GM18951 (cell line): ENCODE data around the gene FNTB.

Experiments
- POLR2A ChIP-seq: IDR thresholded peaks from 4 replicates; pipeline ENCODE4 v1.6.1; 2011; ENCODE audit warnings: mild to moderate bottlenecking; ENCODE audit not compliant: insufficient read length, insufficient read depth; ENCODE audit errors: extremely low read depth
- in situ Hi-C: fragments of 300-500 bp; cut with MboI; formaldehyde crosslinking; loops from one replicate; pipeline ENCODE4 v1.12.0; 2022; ENCODE audit warnings: low sequenced_read_pairs, mixed read lengths, inconsistent platforms; ENCODE audit not compliant: unreplicated experiment

Gene FNTB

DNA sequence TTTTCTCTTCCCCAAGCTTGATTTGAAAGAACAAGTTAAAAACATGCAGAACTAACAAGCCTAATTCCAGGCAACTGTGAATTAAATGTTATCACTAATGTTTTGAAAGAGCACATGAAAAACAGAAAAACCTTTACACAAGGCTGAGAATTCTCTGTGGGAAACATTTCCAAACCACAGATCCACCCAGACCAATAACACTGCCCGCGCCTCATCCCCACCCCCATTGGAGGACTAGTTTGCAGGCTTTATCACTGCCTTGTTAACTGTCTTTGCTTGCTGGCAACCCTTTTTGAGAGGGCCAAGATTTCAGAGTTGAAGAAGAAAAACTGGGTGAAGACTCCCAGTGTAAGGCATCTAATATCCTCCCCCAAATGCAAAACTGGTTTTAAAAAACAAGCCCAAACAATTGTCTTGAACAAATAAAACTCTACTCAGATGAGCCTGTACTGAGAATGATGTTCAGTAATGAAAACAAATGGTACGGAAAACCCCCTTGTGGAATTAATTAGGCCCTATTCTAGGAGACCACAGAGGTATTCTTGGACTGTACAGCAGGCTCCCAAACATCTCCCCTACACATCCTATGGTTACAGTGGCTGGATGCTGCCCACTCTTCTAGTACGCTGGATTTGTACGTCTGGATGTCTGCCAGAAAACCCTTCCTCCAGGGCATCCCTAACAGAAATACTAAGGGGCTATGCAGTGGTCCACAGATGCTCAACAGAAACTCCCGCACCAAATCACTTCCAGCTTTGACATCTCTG is 109.8 kb downstream of the FNTB start:
- no peak for TF ChIP-seq POLR2A
- in situ Hi-C loops: no loop called here

DNA sequence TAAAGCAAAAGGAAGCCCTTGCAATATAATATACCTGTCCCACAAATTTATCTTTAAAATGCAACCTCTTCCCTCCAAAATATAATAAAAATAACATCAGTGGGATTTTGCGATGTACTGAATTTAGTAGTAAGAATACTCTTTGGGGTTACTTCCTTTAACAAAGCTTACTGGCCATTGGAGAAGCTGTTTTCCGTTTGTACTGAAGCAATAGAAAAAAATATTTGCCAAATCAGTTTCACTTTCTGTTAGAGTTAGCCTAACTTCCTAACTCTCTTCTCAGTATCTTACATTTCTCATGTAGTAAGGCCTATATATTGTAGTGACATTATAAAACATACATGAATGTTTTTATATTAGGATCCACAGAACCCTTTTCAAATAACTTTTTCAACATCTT is 111.9 kb downstream of the FNTB start:
- TF ChIP-seq POLR2A: no peak
- in situ Hi-C loops: no loop called here

DNA sequence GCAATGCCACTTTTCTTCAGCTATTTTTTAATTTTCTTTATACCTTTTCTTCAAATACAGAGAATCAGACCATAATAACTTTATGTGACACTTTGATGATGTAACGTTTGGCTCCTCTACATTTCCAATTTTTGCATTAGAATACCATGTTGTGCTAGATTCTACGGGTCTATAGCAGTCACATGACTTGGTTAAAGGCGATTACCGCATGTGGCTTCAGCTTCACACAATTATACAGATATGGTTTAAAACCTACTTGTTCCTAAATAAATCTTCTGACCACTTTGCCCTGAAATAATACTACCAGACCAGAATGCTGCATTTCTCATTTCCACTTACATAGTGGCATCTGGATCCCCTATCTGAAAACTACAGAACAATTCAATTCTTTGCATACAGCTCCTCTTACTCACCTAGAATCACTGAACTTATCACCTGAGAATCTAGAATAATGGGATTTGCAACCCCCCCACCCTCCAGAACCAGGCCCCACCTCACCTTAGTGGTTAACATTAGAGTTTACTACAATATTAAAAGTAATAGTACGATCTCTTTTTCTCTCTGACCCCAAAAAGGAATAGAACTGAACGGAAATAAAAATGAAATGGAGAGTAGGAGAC is 114.3 kb downstream of the FNTB start:
- in situ Hi-C loops: no loop called here
- no peak for TF ChIP-seq POLR2A

DNA sequence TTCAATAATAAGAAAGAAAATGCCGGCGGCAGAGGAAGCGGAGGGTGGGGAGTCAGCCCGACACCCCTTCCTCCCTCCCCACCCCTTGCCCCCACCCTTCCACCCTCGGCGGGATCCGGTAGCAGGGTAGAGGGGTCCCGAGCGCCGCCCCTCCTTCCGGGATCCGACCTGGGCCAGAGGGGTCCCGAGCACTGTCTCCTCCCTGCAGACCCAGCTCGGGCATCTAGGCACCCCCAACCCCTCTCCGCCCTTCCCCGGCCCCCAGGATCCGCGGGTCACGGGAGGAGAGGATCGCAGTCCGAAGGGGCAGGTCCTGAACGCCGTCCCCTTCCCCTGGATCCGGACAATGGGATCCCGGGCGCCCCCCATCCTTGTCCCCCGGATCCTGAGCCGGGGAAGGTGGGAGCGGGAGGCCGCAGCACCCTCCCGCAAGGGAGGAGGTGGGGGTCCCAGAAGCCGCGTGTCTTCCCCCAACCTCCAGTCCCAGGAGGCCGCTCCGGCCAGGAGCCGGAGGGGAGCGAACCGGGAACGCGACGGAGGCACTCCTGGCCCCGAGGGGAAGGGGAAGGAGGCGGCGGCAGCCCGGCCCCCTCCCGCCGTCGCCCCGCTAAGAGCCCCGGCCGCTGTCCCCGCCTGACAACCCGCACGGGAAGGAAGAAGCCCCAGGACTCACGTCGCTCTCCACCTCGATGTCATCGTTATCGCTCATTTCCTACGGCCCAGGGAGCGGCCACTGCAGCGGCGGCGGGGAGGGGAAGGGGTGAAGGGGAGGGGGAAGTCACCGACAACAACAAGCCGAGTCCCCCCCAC is 115.1 kb downstream of the FNTB start:
- in situ Hi-C loops: no loop called here
- no peak for TF ChIP-seq POLR2A

DNA sequence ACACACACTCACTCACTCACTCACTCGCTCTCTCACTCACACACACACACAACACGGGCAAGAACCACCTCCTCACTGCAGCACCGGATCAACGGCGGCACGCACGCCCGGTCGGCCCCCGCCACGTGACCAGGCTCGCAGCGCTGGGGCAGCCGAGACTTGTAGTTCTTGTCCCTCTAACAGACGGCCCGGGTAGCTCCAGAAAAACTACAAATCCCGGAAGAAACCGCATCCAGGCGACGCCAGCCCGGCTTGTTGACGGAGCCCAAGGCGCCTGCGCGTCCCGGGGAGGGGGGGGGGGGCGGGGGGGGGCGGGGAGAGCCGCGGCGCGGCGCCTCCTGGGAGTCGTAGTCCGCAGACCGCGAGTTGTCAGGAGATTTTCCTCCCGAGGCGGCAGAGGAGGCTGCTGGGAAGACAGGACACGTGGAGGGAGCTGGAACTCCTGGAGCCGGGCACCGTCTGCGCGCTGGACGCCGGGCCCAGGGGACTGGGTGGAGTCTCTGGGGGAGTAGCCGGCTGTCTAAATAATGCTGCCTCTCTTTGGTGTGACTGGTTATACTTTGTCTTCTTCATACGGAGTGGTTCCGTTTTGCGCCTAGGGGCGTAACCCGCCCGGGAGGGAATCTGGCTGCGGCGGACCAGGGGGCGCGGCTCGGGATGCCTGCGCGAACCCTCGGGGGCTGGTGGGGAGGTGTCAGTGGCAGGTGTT is 115.9 kb downstream of the FNTB start, which contains the start of gene MAX:
Gene MAX, minus strand, starts transcription at position 77 of the 709 bp plus-strand sequence. CDS start 178 bp downstream, outside the sequence.
- TF ChIP-seq POLR2A: peak; percentile 75
- in situ Hi-C loops: no loop called here

DNA sequence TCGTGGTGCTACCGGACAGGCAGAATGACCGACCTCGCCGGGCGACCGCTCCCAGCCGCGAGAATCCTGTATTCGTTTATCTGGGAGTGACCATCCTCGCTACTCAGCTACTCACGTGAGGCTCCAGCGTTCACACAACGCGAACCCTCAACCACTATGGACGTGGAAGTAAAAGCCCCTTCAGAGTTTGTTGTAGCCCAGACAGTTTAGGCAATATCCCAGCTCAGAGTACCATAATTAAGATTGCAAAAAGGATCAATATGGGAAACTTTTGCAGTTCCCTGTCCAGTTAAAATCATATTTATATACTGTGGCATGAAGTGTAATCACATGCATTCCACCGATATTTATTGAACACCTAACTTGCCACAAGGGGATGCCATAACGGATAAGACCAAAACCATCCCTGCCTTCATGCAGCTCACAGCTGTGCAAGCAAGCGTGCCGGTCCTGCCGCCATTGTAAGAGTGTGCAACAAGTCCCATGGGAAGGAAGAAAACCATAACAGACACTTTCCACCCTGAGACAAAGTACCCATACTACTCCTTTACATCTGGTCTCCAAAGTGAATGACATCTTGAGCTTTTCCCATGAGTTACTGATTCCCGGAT is 116.6 kb downstream of the FNTB start:
- TF ChIP-seq POLR2A: no peak
- in situ Hi-C loops: no loop called here

DNA sequence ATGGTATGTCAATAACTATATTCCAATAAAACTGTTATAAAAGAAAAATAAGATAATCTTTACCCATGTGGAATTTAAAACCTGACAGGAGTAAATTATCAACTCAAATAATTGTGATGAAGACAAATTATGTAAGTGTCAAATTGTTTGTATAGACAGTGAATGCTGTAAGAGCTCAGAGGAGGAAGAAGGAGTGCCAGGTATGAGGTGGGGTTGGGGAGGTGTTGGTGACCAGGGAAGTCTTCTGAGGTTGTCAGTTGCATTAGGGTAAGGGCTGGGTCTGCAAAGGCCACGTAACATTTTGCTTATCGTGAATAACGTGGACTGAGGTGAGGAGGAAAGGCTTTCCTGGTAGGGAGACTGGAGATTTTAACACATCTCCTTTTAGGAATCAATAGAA is 118.1 kb downstream of the FNTB start:
- no peak for TF ChIP-seq POLR2A
- in situ Hi-C loops: no loop called here

DNA sequence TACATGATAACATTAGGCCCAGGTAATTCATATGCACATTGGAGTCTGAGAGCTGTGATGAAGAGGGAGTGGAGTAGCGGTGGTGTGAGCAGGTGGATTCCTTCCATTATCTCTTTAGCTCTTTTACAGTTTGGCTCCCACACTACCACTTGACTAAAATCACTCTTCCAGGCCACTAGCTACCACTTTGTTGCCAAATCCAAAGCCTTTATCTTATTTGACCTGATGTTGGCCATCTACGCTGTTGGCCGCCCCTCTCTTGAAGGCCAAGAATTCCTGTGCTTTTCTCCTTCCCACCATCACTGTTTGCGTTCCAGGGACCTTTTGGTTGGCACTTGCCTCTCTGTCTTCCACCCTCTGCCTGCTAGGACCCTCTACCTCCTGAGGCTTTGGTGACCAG is 119.6 kb downstream of the FNTB start:
- in situ Hi-C loops: no loop called here
- no peak for TF ChIP-seq POLR2A

DNA sequence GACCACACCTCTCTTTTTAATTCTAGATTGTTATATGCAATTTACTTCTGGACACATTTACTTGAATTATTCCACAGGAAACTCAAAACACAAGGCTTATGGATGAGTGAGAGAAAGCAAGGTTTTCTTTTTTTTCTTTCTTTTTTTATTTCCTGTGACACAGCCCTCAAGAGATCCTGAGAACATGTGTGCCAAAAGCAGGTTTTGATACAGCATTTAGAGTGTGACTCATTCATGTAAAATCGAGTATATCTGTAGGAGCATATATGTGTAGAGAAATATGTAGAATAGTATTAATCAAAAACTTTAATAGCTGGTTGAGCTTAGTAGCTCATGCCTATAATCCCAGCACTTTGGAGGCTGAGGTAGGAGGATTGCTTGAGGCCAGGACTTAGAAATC is 120.0 kb downstream of the FNTB start:
- TF ChIP-seq POLR2A: no peak
- in situ Hi-C loops: no loop called here

DNA sequence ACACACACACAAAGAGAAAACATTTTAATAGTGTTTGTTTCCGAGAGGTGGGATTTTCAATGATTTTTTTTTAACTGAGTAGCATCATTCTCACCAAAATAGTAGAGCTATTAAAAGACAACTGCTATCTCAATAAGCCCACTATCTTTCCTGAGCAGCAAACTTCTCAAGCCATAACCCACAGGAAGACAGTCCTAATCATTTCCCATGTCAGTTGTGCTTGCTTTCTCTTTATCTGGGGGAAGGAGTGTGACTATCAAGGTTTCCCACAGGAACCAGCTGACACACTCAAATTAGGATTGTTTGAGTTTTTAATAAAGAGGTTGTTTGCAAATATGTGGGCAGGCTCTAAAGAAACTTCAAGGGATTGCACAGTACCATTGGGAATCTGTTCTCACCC is 120.5 kb downstream of the FNTB start:
- no peak for TF ChIP-seq POLR2A
- in situ Hi-C loops: no loop called here

DNA sequence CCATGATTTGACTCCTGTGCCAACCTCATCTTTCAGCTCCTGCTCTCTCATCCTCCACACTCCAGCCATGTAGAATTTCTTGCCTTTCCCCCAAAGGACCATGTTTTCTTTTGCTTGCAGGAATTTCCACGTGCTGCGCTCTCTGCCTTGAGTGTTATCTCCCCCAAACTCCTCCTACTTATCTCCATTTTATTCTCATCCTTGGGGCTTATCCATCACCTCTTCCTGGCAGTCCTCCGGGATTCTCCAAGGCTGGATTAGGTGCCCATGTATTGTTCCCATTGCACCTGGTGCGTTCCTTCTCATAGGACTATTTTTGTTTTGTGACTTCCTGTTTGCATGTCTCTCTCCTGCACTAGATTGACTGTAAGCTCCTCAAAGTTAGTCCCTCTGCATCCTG is 122.7 kb downstream of the FNTB start:
- in situ Hi-C loops: no loop called here
- no peak for TF ChIP-seq POLR2A

DNA sequence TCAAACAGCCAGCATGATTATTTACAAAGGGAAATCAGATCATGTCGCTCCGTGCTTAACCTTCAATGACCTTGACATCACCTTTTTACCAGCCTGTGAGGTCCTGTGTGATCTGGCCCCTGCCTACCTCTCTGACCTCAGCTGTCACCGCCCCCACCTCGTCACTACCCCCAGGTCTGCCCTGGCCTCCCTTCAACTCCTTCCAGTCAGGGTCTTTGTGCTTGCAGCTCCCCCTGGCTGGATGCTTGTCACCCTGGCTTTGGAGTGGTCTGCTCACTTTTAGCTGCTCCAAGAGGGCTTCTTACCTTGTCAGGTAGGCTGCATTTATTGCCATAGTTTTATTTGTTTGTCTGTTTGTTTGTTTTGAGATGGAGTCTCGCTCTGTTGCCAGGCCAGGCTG is 123.8 kb downstream of the FNTB start:
- TF ChIP-seq POLR2A: no peak

More for the DNA sequence above, 123.8 kb downstream of the FNTB start:
- in situ Hi-C loops: no loop called here
